Measurements from ENCODE around the gene RTL1.

The RTL1 gene

DNA sequence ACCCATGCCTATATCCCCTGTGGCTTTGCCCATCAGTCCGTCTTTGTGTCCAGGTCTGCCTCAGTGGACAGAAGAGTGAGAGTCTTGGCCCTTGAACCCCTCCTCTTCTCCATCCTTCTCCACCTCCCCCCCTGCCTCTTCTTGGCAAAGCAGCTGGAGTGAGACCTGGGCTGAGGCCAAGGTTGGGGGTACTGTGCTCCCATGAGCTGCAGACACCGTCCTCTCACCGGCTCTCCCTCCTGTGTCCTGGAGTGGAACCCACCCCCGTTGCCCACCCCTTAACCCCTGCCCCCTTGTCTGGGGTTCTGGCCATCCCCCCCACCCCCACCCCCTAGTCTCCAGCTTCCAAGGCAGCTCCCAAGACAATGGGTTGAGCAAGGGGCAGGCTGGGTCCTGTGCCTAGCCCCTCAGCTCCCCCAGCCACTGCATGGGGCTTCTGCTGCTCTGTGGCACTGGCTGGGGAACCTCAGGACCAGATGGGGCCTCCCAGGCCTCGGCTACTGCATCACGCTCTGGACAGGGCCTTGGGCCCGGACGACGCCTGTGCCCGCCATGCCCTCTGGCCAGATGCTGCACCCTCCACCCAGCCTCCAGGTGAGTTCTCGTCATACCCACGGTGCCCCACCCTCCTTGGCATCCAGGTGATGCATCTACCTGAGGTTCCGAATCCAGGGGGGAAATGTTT is 35.7 kb downstream of the RTL1 start:
- TF ChIP-seq TARDBP (IDR thresholded peaks at IDR 0.05) (no peak), ELF4 (IDR thresholded peaks at IDR 0.05) (no peak), HDGF (IDR thresholded peaks at IDR 0.05; ENCODE audit: borderline replicate concordance) (no peak), ARNT (IDR thresholded peaks at IDR 0.05) (no peak), LEF1 (IDR thresholded peaks at IDR 0.05; ENCODE audit: borderline replicate concordance) (no peak), L3MBTL2 (conservative IDR thresholded peaks at IDR 0.05) (no peak), SUZ12 (IDR thresholded peaks at IDR 0.05) (no peak), SP1 (IDR thresholded peaks at IDR 0.05) (no peak), CTBP1 (IDR thresholded peaks at IDR 0.05; ENCODE audit: borderline replicate concordance) (no peak), NFRKB (IDR thresholded peaks at IDR 0.05) (no peak), FOXM1 (IDR thresholded peaks at IDR 0.05; ENCODE audit: borderline replicate concordance) (no peak), BHLHE40 (IDR thresholded peaks at IDR 0.05; ENCODE audit: borderline replicate concordance) (no peak), ZNF384 (IDR thresholded peaks at IDR 0.05) (no peak), FOXA1 (IDR thresholded peaks at IDR 0.05) (no peak), FOXK2 (IDR thresholded peaks at IDR 0.05) (no peak)

DNA sequence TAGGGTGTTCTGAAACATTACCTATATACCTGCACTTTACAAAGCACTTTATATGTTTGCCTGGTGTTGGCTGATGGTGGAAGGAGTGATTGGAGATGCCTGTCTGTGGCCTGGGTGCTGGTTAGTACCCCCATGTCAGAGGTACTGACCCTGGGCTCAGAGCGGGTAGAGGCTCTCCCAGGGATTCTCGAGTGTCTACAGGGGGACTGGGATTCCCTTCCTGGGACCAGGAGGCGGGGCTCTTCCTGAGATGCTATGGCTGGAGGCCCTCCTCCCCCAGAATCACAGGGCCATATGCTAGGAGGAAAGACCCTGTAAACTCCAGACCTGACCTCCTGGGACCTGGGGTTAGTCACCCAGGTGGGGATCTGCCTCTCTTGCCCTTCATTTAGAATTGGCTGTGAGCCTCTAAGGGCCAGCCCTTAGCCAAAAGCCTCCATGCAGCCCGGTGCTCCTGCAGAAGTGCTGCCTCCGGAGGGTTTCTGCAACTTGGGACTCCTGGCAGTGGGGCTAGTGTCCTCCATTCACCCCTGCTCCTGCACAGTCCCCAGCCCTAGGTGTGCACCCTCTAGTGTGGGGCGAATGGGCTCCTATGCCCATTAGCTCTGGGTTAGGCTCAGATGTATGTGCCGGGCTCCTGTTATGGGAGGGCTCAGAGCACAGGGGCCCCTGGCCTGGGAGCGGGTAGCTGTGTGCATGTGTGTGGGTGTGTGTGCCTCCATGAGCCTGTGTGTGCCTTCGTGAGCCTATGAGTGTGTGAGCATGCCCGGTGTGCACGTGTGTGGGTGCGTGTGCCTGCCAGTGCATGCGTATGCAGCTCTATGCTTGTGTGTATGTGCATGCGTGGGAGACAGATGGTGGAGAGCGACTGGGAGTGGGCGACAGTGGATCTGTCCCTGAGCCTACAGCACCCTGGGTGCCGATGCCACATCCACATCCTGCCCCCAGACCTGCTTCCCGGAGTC is 36.6 kb downstream of the RTL1 start:
- ChIA-PET CTCF (no interaction called here), POLR2A (no interaction called here)
- TF ChIP-seq ZNF384 (IDR thresholded peaks at IDR 0.05) (no peak), LEF1 (IDR thresholded peaks at IDR 0.05; ENCODE audit: borderline replicate concordance) (no peak), ARNT (IDR thresholded peaks at IDR 0.05) (no peak), ELF4 (IDR thresholded peaks at IDR 0.05) (no peak), CTBP1 (IDR thresholded peaks at IDR 0.05; ENCODE audit: borderline replicate concordance) (no peak), FOXK2 (IDR thresholded peaks at IDR 0.05) (no peak), SP1 (IDR thresholded peaks at IDR 0.05) (no peak), BHLHE40 (IDR thresholded peaks at IDR 0.05; ENCODE audit: borderline replicate concordance) (no peak), TARDBP (IDR thresholded peaks at IDR 0.05) (no peak), SUZ12 (IDR thresholded peaks at IDR 0.05) (no peak), L3MBTL2 (conservative IDR thresholded peaks at IDR 0.05) (no peak), NFRKB (IDR thresholded peaks at IDR 0.05) (no peak), FOXA1 (IDR thresholded peaks at IDR 0.05) (no peak), FOXM1 (IDR thresholded peaks at IDR 0.05; ENCODE audit: borderline replicate concordance) (no peak), HDGF (IDR thresholded peaks at IDR 0.05; ENCODE audit: borderline replicate concordance) (no peak)
- TF ChIP-seq, protein P1, sequence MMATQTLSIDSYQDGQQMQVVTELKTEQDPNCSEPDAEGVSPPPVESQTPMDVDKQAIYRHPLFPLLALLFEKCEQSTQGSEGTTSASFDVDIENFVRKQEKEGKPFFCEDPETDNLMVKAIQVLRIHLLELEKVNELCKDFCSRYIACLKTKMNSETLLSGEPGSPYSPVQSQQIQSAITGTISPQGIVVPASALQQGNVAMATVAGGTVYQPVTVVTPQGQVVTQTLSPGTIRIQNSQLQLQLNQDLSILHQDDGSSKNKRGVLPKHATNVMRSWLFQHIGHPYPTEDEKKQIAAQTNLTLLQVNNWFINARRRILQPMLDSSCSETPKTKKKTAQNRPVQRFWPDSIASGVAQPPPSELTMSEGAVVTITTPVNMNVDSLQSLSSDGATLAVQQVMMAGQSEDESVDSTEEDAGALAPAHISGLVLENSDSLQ (IDR thresholded peaks at IDR 0.05): no peak
- DNase-seq (ENCODE audit: extremely low spot score): no peak

More for the DNA sequence above, 35.7 kb downstream of the RTL1 start:
- ChIA-PET POLR2A (no interaction called here), CTCF (no interaction called here)
- DNase-seq (ENCODE audit: extremely low spot score): no peak

DNA sequence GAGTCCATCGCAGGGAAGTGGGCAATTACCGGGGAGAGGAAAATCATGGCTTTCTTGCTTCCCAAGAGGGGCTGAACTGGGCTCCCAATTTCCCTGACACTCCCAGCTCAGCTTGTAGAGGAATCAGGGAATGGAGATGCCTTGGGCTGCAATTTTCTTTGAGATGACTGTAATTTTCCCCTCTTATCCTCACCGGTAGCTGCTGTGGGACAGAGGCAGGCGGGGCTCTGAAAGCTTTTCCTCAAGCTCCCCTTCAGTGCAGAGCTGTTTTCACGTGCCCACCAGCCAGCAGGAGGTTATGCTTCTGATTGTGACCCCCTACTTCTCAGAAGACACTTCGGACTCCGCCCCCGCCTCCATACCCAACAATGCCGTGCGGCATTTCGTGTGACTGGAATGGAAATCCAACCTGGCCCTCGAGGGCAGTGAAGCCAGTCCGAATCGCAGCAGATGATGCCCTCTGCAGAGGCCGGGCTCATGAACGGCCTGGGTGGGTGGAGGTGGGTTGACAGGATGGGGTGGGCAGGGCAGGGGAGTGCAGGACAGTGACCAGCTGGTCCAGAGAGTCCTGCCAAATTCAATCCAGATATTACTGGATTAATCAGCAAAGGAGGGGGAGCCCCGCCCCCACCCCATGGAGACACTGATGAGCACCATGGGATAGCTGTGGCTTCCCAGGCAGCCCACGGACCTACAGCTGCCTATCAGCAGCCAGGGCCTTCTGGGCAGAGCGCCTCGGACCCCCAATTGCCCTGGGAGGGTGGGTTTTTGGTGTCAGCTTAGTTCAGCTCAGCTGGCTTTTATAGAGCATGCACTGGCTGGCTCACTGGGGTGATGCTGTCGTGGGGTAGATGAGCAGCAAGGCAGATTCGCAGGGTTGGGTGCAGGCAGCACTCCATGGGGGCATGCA is 37.6 kb downstream of the RTL1 start:
- ChIA-PET POLR2A (no interaction called here), CTCF (no interaction called here)
- no peak for TF ChIP-seq SP1 (IDR thresholded peaks at IDR 0.05)
- no peak for TF ChIP-seq BHLHE40 (IDR thresholded peaks at IDR 0.05; ENCODE audit: borderline replicate concordance)

DNA sequence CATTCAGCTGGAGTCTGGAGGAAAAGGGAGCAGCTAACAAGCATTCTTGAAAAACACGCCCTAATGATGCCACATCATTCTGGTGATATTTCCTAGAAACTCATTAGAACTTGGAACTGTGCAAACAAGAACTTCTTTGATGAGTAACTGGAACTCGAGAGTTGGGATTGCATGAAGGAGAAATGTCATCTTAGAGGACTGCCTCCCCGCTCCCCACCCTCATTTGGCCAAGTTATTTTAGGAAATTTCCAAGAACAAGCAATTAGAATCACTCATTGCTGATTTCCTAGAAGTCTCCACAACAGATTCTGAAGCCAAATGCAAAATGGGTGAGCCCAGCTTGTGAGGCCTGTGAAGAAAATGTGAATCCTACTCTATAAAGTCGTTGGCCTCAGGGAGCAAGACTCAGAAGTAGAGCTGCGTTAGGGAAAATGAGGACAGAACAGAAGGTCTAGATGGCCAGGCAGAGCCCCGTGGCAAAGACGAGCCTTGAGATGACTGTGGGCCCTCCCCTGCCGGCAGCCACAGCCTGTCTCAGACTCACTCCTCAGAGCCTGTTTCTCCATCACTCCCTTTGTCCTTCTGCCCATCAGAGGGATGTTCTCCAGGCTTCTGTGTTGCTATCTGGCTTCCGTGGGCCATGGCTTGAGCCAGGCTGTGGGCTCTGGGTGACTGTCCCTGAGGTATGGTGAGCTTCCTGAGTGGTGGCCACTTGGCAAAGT is 38.4 kb downstream of the RTL1 start:
- CTCF ChIA-PET: interaction anchor here (0.6 to 1.0 kb wide), 2 partner anchors 14 to 700 kb away, joined by 3 to 4 read pairs; no protein-coding TSS in a partner anchor
- no peak for TF ChIP-seq SP1 (IDR thresholded peaks at IDR 0.05)
- TF ChIP-seq BHLHE40 (IDR thresholded peaks at IDR 0.05; ENCODE audit: borderline replicate concordance): no peak
- TF ChIP-seq LEF1 (IDR thresholded peaks at IDR 0.05; ENCODE audit: borderline replicate concordance): no peak
- no peak for TF ChIP-seq ELF4 (IDR thresholded peaks at IDR 0.05)
- TF ChIP-seq NFRKB (IDR thresholded peaks at IDR 0.05): no peak
- no peak for TF ChIP-seq FOXK2 (IDR thresholded peaks at IDR 0.05)
- TF ChIP-seq, protein P1 (IDR thresholded peaks at IDR 0.05): no peak
- TF ChIP-seq ZNF384 (IDR thresholded peaks at IDR 0.05): no peak
- no peak for DNase-seq (ENCODE audit: extremely low spot score)
- POLR2A ChIA-PET: no interaction called here

More for the DNA sequence above, 37.6 kb downstream of the RTL1 start:
- DNase-seq (ENCODE audit: extremely low spot score): no peak

- ChIA-PET POLR2A (no interaction called here), CTCF (interaction anchor here (1.0 kb wide), 1 partner anchor 13 kb away, joined by 3 read pairs; no protein-coding TSS in a partner anchor)
- no peak for TF ChIP-seq L3MBTL2 (conservative IDR thresholded peaks at IDR 0.05)
- TF ChIP-seq, protein P1 (IDR thresholded peaks at IDR 0.05): no peak
- no peak for TF ChIP-seq ARNT (IDR thresholded peaks at IDR 0.05)
- TF ChIP-seq SP1 (IDR thresholded peaks at IDR 0.05): no peak
- no peak for TF ChIP-seq ELF4 (IDR thresholded peaks at IDR 0.05)
- TF ChIP-seq CTBP1 (IDR thresholded peaks at IDR 0.05; ENCODE audit: borderline replicate concordance): no peak
- TF ChIP-seq SUZ12 (IDR thresholded peaks at IDR 0.05): no peak
- TF ChIP-seq BHLHE40 (IDR thresholded peaks at IDR 0.05; ENCODE audit: borderline replicate concordance): no peak
- TF ChIP-seq ZNF384 (IDR thresholded peaks at IDR 0.05): no peak
- TF ChIP-seq NFRKB (IDR thresholded peaks at IDR 0.05): no peak
- no peak for TF ChIP-seq FOXK2 (IDR thresholded peaks at IDR 0.05)
- DNase-seq (ENCODE audit: extremely low spot score): no peak
These were observed 39.3 kb downstream of the RTL1 start for GRCh38 chr14:100864206-100864605.
